Smooth muscle cell (in vitro differentiated cells): ENCODE results near the gene GLO1. TPM values are rescaled to one million over a fixed set of nuclear protein-coding genes. Genes with fewer than 3 reads are reported as not detected.

Source experiments
- DNase-seq: peaks from one replicate; lab custom pipeline; 2025; ENCODE audit not compliant: unreplicated experiment; lab: John Stamatoyannopoulos, UW
- H2AFZ ChIP-seq: fragments of 200-600 bp; sonication (generic); 2 replicates; pipeline ENCODE4 v1.6.0; 2016; ENCODE audit warnings: antibody characterized with exemption, low read depth, mild to moderate bottlenecking
- H3F3A ChIP-seq: fragments of 200-600 bp; sonication (generic); 2 replicates; pipeline ENCODE4 v1.6.0; 2017; ENCODE audit warnings: antibody characterized with exemption, low read depth
- H3K27ac ChIP-seq: fragments of 200-600 bp; sonication (generic); 2 replicates; pipeline ENCODE4 v1.5.1; 2016; ENCODE audit warnings: low read depth, mild to moderate bottlenecking
- H3K27me3 ChIP-seq: fragments of 200-600 bp; sonication (generic); 2 replicates; pipeline ENCODE4 v1.6.1; 2016; ENCODE audit warnings: low read depth, mild to moderate bottlenecking
- H3K36me3 ChIP-seq: fragments of 200-600 bp; sonication (generic); 2 replicates; pipeline ENCODE4 v1.5.1; 2016; ENCODE audit warnings: low read depth
- H3K4me1 ChIP-seq: fragments of 200-600 bp; sonication (generic); 2 replicates; pipeline ENCODE4 v1.5.1; 2016; ENCODE audit warnings: low read depth
- H3K4me2 ChIP-seq: fragments of 200-600 bp; sonication (generic); 2 replicates; pipeline ENCODE4 v1.6.0; 2016; ENCODE audit warnings: mild to moderate bottlenecking
- H3K4me3 ChIP-seq: fragments of 200-600 bp; sonication (generic); 2 replicates; pipeline ENCODE4 v1.5.1; 2016; ENCODE audit warnings: mild to moderate bottlenecking
- H3K79me2 ChIP-seq: fragments of 200-600 bp; sonication (generic); 2 replicates; pipeline ENCODE4 v1.6.0; 2016; ENCODE audit warnings: low read depth, mild to moderate bottlenecking
- H3K9ac ChIP-seq: fragments of 200-600 bp; sonication (generic); 2 replicates; pipeline ENCODE4 v1.6.0; 2016; ENCODE audit warnings: low read depth
- H3K9me3 ChIP-seq: fragments of 200-600 bp; sonication (generic); replicated peaks from 2 replicates; pipeline ENCODE4 v1.5.1; 2016; ENCODE audit warnings: low read depth
- H4K20me1 ChIP-seq: fragments of 200-600 bp; sonication (generic); 2 replicates; pipeline ENCODE4 v1.6.0; 2016; ENCODE audit warnings: low read depth
- WGBS: methylation state at CpG from one replicate; pipeline ENCODE4 v1.1.7; 2016; ENCODE audit warnings: low lambda C conversion rate; 5-methylcytosine and 5-hydroxymethylcytosine counted together
- polyA plus RNA-seq: library from polyadenylated mRNA; unstranded; fragments of >200 nt; fragmentation: Nextera tagmentation; extraction: Ambion mirVana; gene quantifications from 2 replicates; pipeline ENCODE4 v1.2.1, GENCODE V29; 2016
- total RNA-seq: library from RNA; depleted of rRNA; stranded (reverse); fragments of >200 nt; gene quantifications from 2 replicates; pipeline ENCODE4 v1.2.3, GENCODE V29; 2014
- TF ChIP-seq, protein P1 (sequence below): fragments of 200-600 bp; sonication (generic); IDR thresholded peaks from 2 replicates; pipeline ENCODE4 v1.5.1; 2017; ENCODE audit warnings: borderline replicate concordance, mild to moderate bottlenecking, antibody characterized with exemption; ENCODE audit not compliant: insufficient read depth, poor library complexity, severe bottlenecking

The GLO1 gene
- 204 and 224 TPM in 2 replicates for total RNA-seq
- polyA plus RNA-seq = 143 and 147 TPM in 2 replicates

DNA sequence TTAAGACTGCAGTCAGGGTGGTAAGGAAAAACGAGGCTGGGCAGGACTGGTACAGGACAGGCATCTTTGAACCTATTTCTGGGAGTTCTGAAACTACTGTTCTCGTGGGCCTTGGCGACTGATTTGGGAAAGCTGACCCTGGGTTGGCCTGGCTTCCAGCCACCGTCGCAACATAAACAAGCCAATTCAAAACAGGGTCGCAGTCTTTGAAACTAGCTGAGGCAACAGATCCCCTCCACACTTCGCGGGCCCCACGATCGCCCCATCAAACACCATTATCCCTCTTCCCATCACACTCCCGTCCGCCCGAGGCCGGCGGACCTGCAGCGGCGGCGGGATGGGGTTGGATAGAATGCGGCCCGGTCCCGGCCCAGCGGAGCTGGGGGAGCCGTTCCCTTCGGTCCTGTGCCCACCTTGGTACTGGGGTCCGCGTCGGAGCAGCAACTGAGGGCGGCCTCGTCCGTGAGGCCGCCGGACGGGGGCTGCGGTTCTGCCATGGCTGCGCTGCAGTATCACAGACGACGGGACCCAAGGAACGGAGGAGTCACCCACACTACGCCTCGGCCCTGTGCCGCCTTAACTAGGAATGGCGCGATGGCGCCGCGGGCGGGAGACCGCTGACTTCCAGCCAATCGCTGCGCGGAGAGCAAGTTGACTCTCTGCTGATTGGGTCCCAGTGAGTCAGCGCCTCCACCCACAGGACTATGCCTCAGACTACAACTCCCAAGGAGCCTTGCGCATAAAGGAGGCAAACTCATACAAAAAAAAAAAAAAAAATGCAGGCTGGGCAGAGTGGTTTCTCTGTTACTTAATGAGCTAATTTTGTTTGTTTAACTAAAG lies at the start of gene GLO1:
Gene GLO1, minus strand, starts transcription at position 588 of the 840 bp plus-strand sequence. Its CDS starts 91 bp downstream, at position 497.
- peak within 1 kb of the TSS; percentile 85 for H3K4me2 ChIP-seq
- peak within 1 kb of the TSS; percentile 72 for H3K4me3 ChIP-seq
- H3K79me2 ChIP-seq = peaks cover 39% of the 10 kb centered on the region
- TF ChIP-seq, protein P1, sequence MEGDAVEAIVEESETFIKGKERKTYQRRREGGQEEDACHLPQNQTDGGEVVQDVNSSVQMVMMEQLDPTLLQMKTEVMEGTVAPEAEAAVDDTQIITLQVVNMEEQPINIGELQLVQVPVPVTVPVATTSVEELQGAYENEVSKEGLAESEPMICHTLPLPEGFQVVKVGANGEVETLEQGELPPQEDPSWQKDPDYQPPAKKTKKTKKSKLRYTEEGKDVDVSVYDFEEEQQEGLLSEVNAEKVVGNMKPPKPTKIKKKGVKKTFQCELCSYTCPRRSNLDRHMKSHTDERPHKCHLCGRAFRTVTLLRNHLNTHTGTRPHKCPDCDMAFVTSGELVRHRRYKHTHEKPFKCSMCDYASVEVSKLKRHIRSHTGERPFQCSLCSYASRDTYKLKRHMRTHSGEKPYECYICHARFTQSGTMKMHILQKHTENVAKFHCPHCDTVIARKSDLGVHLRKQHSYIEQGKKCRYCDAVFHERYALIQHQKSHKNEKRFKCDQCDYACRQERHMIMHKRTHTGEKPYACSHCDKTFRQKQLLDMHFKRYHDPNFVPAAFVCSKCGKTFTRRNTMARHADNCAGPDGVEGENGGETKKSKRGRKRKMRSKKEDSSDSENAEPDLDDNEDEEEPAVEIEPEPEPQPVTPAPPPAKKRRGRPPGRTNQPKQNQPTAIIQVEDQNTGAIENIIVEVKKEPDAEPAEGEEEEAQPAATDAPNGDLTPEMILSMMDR = no peak
- H3K9ac ChIP-seq = peak within 1 kb of the TSS; percentile 88
- H3K9me3 ChIP-seq = no peaks in the 10 kb centered on the region
- peaks cover 21% of the 10 kb centered on the region for H4K20me1 ChIP-seq
- H3K27me3 ChIP-seq = no peaks in the 10 kb centered on the region
- no peaks in the 10 kb centered on the region for H3K36me3 ChIP-seq
- H3K4me1 ChIP-seq = peaks cover 4% of the 10 kb centered on the region
- H3F3A ChIP-seq = no peaks in the 10 kb centered on the region
- peak within 1 kb of the TSS; percentile 71 for H2AFZ ChIP-seq
- 1% methylated on average over 53 of the region's 53 CpGs for WGBS
- peak within 1 kb of the TSS; percentile 75 for H3K27ac ChIP-seq
- DNase-seq = peak; percentile 78

DNA sequence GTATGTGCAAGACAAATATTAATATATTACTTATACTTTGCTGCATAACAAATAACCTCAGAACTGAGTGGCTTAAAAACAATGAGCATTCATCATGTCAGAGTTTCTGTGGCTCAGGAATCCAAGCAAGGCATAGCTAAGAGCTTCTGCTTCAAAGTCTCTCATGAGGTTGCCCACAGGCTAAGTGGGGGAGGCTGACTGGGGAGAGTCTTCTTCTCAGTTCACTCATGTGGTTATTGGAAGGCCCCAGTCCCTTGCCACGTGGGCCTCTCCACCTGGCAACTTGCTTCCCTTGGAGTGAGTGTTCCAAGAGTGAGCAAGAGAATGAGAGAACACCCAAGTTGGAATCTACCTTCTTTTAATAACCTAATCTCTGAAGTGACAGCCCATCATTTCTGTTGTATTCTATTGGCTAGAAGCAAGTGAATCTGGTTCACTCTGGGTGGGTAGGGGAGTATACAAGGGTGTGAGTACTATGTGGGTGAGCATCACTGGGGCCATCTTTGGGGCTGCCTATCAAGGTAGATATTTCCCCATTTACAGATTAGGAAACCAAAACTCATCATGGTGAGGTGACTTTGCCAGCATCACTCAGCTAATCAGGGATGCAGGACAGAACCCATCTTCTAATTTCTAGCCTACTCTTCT lies 48.1 kb upstream of the GLO1 start:
- Histone ChIP-seq H3K36me3 (no peaks in the 10 kb centered on the region), H4K20me1 (no peaks in the 10 kb centered on the region), H3K27me3 (no peaks in the 10 kb centered on the region), H3K4me2 (no peak overlapping the region), H3K79me2 (no peaks in the 10 kb centered on the region), H3K27ac (no peak overlapping the region), H2AFZ (no peak overlapping the region), H3K4me3 (no peak overlapping the region), H3K4me1 (no peaks in the 10 kb centered on the region), H3F3A (no peaks in the 10 kb centered on the region), H3K9ac (no peak overlapping the region), H3K9me3 (no peaks in the 10 kb centered on the region)
- no peak for DNase-seq
- WGBS = 52% methylated on average over 1 of the region's 1 CpG
- TF ChIP-seq, protein P1 = no peak

DNA sequence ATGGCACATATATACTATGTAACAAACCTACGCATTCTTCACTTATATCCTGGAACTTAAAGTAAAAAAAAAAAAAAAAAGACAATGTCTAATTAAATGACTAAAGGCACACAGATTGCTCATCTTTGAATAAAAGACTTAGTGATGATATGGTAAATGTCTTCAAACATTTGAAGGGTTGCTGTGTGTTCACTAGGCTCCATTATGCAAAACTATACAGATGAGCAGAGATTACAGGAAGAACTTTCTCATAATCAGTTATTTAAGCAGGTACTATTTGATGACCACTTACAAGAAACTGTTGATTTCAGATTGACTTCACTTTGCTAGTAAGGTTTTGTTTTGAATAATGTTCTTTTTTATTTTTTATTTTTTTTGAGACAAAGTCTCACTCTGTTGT lies 46.5 kb upstream of the GLO1 start:
- Histone ChIP-seq H3K4me1 (no peaks in the 10 kb centered on the region), H3F3A (no peaks in the 10 kb centered on the region), H3K27ac (no peak overlapping the region), H3K4me2 (no peak overlapping the region), H2AFZ (no peak overlapping the region), H3K27me3 (peaks cover 10% of the 10 kb centered on the region), H4K20me1 (no peaks in the 10 kb centered on the region), H3K9ac (no peak overlapping the region), H3K9me3 (no peaks in the 10 kb centered on the region), H3K36me3 (no peaks in the 10 kb centered on the region), H3K4me3 (no peak overlapping the region), H3K79me2 (no peaks in the 10 kb centered on the region)
- 100% methylated on average over 1 of the region's 1 CpG for WGBS
- no peak for DNase-seq
- TF ChIP-seq, protein P1 = no peak
